Retina (tissue), 1 donor: ENCODE data around the gene GGA1.

ENCODE experiments used
- DNase-seq: peaks from one replicate; pipeline ENCODE4 v3.0.0-alpha.2; 2016

GGA1 gene, protein sequence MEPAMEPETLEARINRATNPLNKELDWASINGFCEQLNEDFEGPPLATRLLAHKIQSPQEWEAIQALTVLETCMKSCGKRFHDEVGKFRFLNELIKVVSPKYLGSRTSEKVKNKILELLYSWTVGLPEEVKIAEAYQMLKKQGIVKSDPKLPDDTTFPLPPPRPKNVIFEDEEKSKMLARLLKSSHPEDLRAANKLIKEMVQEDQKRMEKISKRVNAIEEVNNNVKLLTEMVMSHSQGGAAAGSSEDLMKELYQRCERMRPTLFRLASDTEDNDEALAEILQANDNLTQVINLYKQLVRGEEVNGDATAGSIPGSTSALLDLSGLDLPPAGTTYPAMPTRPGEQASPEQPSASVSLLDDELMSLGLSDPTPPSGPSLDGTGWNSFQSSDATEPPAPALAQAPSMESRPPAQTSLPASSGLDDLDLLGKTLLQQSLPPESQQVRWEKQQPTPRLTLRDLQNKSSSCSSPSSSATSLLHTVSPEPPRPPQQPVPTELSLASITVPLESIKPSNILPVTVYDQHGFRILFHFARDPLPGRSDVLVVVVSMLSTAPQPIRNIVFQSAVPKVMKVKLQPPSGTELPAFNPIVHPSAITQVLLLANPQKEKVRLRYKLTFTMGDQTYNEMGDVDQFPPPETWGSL

DNA sequence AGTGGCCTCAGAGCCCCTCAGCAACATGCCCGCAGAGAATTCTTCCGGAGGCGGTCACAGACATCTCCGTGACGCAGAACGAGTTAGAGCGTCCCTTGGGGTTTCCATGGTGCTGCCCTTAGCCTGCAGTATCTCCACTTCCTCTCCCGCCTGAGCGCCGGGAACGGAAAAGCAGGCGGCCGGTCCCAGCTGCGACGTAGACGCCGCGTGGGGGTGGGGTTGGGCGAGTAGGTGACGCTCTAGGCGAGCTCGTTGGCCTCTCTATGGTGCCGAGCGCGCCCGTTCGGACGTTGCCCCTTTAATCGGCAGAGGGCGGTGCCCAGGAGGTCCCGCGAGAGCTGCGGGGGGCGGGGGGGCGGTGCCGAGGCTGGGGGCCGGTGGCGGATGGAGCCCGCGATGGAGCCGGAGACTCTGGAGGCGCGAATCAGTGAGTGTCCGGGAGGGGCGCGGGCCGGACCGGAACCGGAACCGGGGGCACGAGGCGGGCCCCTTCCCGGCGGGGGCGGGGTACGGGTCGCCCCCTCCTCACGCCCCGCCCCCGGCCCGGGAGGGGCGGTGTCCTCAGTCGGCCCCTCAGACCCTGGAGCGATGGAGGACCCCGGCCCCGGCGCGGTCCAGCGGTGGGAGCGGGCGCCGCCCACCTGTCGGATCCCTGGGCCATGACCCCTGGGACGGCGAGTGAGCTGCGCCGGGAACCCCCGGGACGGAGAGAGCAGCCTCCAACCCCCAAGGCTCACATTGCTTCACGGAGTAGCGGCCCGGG is at the start of gene GGA1:
TSS of gene GGA1 (plus strand) at position 358 of the 763 bp plus-strand sequence. CDS start at position 385, 27 bp downstream.
- peak; percentile 99 for DNase-seq

DNA sequence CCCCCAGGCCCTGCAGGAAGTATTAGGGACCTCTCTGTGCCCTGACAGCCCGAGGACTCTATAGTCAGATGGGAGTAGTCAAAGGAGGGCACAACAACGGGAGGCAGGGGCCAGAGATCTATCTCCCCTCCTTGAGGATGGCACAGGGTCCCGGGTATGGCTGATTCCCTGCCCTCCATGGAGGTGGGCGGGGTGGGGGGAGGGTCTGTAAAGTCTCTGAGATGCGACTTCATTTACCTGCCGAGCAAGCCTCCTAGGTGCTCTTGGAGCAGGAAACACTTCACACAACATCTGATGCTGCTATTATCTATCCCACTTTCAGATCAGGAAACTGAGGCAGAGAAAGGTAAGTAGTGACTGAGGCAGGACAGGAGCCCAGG is 49.1 kb upstream of the GGA1 start:
- DNase-seq = no peak

DNA sequence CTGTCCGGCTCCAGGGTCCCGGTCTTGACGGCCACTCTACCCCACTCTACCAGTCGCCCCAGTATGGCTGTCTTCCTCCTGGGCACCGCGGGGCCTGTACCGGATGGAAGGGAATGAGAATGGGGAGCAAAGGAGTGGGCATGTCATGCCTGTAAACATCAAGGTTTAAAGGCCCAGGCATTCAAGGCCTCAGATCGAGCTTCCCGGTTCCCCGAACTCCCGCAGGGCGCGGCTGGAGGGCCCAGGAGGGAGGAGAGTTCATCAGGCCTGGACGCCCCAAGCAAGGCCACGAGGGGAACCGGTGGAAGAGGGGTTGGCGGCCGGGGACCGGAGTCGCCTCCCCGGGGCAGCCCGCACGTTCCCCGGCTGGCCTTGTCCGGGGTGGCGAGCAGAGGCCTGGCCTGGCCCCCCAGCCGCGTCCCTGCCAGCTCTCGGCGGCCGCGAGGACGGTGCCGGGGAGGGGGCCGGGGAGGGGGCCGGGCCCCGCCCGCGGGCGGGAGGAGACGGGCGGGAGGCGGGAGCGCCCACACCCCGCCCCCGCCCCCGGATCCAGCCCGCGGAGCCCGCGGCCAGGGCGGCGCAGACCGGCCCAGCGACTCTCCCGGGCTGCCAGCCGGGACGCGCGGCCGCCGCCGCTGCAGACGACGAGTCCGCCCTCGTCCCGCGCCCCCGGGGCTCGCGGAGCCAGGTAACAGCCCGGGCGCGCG is 48.6 kb upstream of the GGA1 start, which contains the start of gene CDC42EP1:
TSS of gene CDC42EP1 (plus strand) at position 580 of the 707 bp plus-strand sequence. CDS start 5,870 bp downstream, outside the sequence.
- DNase-seq = peak; percentile 64

DNA sequence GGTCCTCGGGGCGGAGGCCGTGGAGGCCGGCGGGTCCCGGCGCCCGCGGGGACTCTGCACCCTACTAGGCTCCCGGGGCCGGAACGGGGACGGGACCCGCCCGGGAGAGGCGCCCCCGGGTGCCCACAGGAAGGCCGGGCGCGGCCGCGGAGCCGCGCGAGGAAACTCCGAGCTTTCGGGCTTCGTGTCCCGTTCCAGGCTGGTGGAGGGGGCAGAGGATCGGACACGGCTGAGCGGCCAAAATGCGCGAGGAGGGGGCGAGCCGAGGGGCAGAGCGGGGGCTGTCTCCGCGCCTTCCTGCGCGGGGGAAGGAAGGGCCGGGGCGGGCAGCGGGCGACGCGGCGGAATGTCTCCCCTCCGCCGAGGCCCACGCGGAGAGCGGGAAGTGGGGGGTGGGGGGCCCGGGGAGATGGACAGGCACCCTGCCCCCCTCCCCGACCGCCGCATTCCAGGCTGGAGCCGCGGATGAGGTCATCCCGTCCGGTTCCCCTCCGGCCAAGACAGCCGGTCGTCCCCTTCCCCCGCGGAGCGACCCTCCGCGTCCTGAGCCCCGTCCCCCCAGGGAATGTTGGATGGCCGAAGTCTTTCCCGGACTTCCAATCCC is 47.9 kb upstream of the GGA1 start:
- peak; percentile 48 for DNase-seq

DNA sequence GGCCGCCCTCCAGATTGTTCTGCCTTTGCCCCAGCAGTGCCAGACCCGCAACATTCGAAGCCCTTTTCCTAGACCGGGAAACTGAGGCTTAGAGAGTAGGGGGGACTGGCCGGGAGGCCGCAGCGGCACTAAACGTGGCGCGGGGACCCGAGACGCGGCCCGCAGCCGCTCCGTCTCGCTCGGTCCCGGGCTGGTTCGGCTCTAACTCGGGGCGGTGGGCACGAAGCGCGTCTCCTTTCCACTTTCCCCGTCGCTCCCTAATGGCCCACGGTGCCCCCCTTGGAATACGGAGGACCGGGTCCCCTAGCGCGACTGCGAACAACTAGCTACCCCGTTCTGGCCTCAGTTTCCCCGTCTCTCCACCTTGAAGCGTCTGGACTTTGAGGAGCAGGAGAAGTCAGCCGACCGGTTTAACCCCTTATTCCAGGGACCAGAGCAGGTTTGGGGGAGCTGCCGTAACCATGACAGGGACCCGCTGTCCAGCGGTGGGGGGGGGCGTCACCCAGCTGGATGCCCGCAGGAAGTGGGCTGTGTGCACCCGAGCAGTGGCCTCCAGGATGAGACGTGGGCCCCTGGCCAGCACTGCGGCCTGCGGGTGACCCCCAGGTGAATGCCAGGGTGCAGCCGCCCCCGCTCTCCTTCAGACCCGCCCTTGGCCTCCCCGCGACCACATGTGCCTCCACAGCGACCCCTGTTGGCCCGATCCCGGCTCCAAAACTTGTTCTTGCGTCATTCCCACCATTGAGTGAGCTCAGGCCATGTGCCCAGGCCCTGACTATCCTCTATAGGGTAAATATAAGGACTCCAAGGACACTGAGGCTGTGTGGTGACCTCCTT is 47.2 kb upstream of the GGA1 start:
- peak; percentile 88 for DNase-seq

DNA sequence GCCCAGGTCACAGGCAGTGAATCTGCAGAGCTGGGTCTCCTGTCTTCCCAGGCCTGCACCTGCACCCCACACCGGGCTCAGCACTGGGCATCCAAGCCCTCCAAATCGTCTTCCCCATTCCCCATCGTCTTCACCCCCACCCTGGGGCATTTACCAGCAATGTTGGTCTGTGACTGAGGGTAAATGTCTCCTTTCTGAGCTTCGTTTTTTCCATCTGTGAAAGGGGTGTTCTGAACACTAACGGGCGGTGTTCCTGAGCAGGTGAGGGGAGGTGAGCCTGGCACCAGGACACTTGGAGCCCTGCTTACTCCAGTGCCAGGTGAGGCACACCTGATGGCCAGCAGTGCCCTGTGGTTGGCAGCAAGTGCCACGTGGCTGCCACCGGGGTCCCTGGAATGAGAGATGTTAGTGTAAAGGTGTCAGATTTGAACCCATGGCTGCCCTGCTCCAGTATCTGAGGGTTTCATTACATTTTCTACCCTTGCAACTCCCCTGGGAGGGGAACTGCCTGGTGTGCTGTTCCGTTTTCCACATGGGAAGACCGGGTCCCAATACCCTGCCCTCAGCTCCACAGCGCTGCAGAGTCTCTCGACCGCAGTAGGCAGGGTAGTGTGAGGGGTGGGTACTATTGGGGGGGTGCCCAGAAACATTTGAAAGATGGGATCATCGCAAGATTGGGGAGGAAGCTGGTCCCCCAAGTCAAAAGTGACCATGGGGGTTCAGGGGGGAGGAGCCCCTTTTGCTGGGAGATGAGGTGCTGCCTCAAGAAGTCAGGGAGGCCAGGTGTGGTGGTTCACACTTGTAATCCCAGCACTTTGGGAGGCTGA is 46.4 kb upstream of the GGA1 start:
- DNase-seq = no peak

DNA sequence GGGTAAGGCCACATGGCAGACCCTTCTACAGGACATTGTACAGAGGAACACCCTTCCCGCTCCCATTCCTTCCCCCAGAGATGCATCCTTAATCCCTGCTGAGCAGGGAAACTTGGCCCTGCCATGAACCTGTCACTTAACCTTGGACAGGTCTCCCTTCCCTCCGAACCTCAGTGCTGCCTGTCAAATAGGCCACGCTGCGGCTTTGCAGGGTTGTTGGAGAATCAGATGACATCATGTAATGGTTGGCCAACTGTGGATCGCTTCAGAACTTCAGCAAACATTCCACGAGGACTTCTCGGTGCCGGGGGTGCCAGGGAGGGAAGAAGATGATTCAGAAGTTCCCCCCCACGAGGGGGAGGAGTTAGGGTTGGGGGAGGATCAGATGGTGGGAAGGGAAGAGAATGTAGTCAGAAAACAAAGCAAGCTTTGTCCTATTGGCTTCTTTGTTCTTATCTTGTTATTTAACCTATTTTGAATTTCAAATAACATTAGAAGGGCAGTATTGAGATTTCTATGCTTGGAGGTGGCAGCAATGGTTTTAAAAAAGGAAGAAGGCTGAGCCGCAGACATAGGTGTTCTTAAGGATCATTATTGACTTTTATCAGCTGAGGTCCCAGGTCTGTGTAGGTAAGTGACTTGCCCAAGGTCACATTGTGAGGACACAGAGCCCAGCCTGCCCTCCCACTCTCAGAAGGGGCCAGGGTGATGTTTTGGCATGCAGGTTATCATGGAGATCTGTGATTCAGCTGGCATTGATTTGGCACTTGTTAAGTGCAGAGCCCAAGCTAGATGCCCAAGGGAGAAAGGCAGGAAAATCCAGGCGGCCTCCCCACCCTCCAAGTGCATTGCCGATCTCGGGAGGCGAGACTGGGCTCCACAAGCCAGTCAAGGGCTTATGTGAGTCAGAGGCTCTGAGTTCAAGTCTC is 45.2 kb upstream of the GGA1 start:
- peak; percentile 23 for DNase-seq

DNA sequence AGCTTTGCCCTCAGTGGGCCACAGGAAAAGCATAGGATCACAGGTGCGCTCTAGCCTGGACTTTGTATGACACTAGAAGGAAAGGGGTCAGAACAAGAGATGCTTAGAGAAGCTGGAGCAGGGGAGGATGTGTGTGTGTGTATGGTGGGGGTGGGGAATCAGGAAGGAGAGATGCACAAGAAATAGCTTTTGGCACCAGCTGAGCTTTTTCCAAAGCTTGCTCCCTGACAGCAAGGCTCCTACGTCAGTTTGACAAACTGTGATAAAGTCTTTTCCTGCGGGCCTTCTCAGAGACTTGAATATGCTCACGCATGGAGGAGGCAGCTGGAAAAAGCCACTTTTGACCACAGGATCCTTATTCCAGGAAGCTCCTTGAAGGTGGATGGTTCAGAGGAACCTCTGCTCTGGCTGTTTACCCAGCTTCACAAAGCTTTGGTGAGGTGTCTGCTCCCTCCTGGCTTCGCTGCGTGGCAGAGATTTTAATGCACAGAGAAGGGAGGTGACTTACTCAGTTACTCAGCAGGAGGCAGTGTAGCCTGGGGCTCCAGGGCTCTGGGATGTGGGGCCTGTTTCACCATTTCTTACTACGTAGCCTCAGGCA is 44.4 kb upstream of the GGA1 start:
- DNase-seq = no peak

DNA sequence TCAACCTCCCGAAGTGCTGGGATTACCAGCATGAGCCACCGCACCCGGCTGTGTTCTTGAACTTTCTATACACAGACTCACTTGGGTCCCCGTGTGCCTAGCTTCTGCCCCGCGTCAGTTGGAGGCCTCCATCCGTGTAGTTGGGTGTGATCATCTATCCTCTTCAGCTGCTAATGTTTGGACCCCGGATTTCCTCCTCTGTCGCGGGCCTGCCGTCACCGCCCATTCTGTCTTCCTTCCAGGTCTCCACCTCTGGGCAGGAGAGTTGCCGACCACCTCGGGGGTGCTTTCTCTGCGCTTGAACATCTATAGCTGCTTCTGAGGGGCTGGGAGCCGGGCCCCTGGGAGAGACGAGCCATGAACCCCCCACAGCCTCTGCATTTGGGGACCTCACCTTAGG is 42.8 kb upstream of the GGA1 start:
- no peak for DNase-seq

DNA sequence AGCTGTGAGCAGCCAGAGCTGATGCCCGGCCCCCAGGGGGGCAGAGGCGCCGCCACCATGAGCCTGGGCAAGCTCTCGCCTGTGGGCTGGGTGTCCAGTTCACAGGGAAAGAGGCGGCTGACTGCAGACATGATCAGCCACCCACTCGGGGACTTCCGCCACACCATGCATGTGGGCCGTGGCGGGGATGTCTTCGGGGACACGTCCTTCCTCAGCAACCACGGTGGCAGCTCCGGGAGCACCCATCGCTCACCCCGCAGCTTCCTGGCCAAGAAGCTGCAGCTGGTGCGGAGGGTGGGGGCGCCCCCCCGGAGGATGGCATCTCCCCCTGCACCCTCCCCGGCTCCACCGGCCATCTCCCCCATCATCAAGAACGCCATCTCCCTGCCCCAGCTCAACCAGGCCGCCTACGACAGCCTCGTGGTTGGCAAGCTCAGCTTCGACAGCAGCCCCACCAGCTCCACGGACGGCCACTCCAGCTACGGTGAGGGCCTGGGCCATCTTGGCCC is 42.3 kb upstream of the GGA1 start:
- no peak for DNase-seq

DNA sequence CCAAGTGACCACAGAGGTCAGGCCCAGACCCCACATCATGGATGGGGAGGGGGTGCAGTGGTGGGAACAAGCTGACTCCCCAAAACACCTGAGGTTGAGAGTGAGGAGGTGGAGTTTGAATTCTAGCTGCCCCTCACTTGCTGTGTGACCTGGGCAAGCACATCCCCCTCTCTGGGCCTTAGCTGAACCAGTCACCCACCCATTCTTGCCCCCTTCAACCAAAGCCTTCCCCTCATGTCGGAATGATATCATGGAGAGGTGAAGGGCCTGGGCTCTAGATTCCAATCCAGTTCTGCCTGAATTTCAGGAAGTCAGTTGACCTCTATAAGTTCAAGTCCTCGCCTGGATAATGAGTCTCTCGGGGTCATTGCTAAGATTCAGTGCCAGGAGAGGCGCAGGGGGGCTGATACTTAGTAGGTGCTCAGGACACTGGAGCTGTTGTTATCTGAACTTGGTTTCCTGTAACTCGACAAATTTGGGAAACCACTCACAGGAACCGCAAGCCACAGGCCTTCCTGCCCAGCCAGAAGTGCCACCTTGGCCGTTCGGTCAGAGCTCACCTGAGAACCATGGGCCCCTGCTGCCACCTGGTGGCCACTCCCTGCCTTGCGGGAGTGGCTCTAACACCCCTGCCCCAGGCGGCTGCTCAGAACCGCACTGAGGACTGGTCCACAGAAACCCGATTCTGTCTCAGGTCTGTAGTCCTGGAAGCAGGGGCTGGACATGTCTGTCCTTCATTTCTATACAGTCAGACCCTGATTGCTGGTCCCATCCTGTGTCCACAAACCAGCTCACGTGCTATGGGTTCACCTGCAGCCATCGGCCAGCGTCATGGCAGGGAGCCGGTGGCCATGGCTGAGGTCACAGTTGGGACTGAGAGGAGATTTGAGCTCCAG is 41.5 kb upstream of the GGA1 start:
- DNase-seq = peak; percentile 84

DNA sequence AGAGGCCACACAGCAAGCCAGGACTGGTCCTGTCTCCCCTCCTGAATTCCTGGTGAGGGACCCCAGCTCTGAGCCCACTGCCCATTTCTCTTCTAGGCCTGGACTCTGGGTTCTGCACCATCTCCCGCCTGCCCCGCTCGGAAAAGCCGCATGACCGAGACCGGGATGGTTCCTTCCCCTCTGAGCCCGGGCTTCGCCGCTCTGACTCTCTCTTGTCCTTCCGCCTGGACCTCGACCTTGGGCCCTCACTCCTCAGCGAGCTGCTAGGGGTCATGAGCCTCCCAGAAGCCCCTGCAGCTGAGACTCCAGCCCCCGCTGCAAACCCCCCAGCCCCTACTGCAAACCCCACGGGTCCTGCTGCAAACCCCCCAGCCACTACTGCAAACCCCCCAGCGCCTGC is 40.6 kb upstream of the GGA1 start:
- DNase-seq = no peak

DNA sequence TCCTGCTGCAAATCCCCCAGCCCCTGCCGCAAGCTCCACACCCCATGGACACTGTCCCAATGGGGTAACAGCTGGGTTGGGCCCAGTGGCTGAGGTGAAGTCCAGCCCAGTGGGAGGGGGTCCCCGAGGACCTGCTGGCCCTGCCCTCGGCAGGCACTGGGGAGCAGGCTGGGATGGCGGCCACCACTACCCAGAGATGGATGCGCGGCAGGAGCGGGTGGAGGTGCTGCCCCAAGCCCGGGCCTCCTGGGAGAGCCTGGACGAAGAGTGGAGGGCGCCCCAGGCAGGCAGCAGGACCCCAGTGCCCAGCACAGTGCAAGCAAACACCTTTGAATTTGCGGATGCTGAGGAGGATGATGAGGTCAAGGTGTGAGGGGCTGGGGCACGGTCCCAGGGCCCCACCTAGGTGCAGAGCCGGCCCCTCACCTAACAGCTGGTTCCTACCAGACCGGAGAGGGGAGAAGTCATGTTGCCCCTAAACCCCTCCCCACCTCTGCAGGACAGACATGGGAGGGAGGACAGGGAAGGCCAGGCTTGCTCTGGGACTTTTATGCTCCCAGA is 40.1 kb upstream of the GGA1 start:
- no peak for DNase-seq

DNA sequence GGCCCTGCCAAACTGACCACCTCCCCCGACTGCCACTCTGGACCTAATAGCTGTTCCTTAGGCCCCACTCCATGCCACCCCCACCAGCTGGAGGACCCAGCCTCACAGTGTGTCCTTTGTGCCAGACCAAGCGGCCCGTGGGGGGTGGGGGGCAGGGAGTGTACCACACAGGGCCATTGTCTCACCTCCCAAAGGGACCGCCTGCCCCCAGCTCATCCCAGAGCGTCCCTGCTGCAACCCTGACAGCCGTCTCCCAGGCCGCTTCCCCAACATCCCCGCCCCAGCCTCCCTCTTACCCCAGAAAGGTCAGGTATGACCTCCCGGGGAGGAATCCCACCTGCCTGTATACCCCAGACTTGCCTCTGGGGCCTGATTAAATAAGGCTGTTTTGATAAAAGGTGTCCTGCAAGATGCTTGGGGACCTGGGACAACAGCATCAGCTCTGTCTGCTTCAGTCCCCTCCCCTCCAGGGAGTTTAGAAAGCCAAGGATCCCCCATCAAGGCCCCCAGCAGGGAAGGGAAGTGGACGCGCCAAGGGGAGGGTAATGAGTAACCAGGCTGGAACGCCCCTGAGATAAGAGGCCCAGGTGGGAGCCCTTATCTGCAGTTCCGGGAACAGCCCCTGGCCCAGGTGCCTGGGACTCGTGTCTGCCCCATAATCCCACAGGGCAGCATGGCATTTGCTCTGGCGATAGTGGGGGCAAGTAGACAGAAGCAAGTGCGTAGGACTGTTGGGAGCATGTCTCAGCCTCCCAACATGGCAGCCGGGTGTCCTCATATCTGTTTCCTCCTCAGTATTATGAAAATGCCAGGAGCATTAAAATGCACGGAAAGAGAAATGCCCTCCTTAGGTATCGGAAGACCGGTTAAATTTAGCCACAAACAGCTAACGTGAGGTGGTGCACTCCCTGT is 39.4 kb upstream of the GGA1 start:
- no peak for DNase-seq

DNA sequence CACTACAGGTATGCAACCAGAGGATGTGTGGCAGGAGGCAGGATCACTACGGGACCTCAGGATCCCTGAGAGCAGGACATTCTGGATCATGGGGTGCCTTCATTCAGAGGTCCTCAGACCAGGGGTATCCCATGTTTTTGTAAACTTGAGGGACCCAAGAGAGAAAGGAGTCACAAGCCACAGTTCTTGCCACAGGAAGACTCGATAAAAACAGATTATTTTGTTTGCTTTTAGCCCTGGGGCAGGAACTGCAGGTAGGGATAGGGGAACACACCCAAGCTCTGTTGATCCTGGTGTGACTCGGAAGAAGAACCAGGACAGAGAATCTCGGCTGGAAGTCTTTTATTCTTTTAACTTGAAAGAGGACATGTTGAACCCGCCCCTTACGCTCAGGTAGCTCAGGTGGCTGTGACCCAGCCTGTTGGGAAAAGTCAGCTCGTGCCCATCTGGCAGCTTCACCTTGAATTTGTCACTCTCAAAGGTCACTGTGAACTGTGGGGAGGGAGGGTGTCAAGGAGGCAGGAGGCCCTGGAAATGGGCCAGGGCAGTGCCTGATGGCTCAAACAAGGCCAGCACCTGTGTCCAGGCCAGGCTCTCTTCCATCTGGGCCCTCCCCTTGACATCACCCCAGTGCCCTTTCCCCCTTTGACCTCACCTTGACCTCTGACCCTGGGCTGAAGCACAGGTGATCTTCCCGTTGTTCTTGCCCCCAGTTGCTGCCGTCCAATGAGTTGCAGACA is 38.5 kb upstream of the GGA1 start:
- no peak for DNase-seq

DNA sequence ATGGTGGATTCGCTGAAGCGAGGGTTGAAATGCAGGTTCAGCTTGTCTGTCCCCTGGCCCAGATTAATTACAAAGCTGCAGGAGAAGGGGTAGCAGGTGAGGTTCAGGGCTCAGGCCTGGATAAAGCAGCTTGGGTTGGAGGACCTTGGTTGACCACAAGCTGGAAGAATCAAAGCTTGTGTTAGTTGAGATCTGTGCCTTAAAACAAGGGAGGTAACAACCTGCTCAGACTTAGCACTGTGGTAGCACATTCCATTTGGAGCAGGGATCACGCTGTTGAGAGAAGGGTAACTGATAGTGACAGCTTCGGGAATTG is 38.0 kb upstream of the GGA1 start:
- DNase-seq = no peak
